ENCODE results near the gene RPLP2. TPM values are rescaled to one million over a fixed set of nuclear protein-coding genes. Genes with fewer than 3 reads are reported as not detected.

Gene RPLP2
- polyA plus RNA-seq, 1 of the 3 experiments (the other 2 are of a cell fraction) = 799 TPM

DNA sequence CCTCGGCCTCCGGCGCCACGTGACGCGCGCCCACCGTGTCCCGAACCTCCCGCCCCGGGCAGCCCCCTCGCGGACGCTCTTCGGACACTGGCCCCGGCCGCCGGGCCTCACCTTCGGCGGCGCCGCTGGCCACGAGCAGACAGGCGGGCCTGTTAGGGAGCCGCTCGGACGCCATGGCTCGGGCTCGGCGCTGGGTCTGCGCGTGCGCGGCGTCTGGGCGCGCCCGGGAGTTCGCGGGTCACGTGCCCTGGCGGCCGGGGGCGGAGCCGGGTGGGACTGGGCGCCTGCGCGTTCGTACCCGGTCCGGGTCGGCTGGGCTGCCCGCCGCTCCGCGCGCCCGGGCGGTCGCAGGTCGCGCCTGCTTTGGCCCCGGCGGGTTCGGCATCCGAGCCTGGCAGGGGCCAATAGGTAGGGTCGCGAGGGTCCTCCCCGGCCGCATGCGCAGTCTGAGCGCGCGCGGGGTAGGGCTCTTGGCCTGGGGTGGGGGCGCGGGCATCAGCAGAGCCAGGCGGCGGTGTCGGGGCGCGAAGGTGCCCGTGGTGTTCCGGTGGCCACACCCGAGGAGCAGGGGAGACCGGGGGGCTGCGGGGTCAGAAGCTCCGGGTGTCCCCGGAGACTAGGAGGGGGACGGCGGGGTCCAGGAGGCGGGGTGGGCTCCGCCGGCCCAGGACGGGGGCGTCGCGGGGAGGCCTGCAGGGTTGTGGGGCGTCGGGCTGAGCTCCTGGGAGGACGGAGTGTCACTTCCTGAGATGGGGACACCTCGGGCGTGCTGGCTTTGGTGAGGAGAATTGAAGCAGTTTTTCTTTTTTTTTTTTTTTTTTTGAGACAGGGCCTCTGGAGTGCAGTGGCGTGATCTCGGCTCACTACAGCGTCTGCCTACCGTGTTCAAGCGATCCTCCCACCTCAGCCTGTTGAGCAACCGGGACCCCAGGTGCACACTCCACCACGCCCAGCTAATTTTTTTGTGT lies 32.2 kb upstream of the RPLP2 start, which contains the start of gene GATD1:
GATD1 (minus strand) TSS at position 200 of the 968 bp plus-strand sequence; CDS start at position 175, 25 bp downstream.
- Histone ChIP-seq H3F3A (replicated peaks; ENCODE audit: insufficient read depth) (no peaks in the 10 kb centered on the region), H2AFZ (ENCODE audit: low read depth) (peak within 1 kb of the TSS; percentile 83; the same call in 1 of the 2 replicates), H3K27ac (ENCODE audit: low read depth in 2 of 2, low read length in 1 of 2) (peak within 1 kb of the TSS; percentile 22 to 83; a peak in 3 of 4 replicates), H3K27me3 (ENCODE audit: insufficient read depth) (no peaks in the 10 kb centered on the region), H4K20me1 (ENCODE audit: insufficient read depth) (peaks cover 41% of the 10 kb centered on the region), H3K9me2 (no peaks in the 10 kb centered on the region), H3K9me3 (no peaks in the 10 kb centered on the region), H3K9ac (peak within 1 kb of the TSS; percentile 87), H3K4me2 (peak within 1 kb of the TSS; percentile 98), H3K4me1 (ENCODE audit: control insufficient read depth in 1 of 2, insufficient read depth in 2 of 2, low read depth in 1 of 2, low read length in 1 of 2) (peaks cover 11 to 19% of the 10 kb centered on the region in 2 experiments; a peak in 2 of 4 replicates), H3K36me3 (replicated peaks in 1 of 2; ENCODE audit: control insufficient read depth in 1 of 2, insufficient read depth in 2 of 2, low read length in 1 of 2) (peaks cover 0 to 20% of the 10 kb centered on the region in 2 experiments), H3K79me2 (ENCODE audit: insufficient read depth) (peaks cover 67% of the 10 kb centered on the region), H3K4me3 (ENCODE audit: low read depth in 2 of 2, low read length in 1 of 2) (peak within 1 kb of the TSS; percentile 85 to 87)
- peak; percentile 100 for DNase-seq
- ChIA-PET POLR2A (interaction anchor here (0.9 to 2.8 kb wide), 5 partner anchors 9 to 79 kb away, joined by 3 to 18 read pairs (median 4); partner anchors contain the start of gene CEND1), CTCF (interaction anchor here (0.7 to 3.1 kb wide), 5 partner anchors 10 to 411 kb away, joined by 3 to 31 read pairs (median 3); partner anchors contain the start of genes DEAF1, TALDO1 and TMEM80)
- 4% methylated on average over 24 of the region's 110 CpGs for WGBS (ENCODE audit: low lambda C conversion rate)
- TF ChIP-seq EZH2phosphoT487 (IDR thresholded peaks at IDR 0.05; ENCODE audit: borderline replicate concordance, low read depth) (no peak), GATA2 (CRISPR knock-in tag; IDR thresholded peaks at IDR 0.05) (no peak), GABPA (IDR thresholded peaks at IDR 0.05; ENCODE audit: low read depth) (no peak), YY1 (IDR thresholded peaks at IDR 0.05; ENCODE audit: low read depth) (peak; percentile 60; the same call in 1 of the 2 replicates), RXRA (IDR thresholded peaks at IDR 0.05; ENCODE audit: borderline replicate concordance, low read depth) (no peak), SMC3 (IDR thresholded peaks at IDR 0.05; ENCODE audit: low read depth, low read length) (no peak), ELF1 (IDR thresholded peaks at IDR 0.05) (no peak), FOSL2 (IDR thresholded peaks at IDR 0.05; ENCODE audit: borderline replicate concordance, low read depth) (no peak), MEF2A (IDR thresholded peaks at IDR 0.05; ENCODE audit: borderline replicate concordance, low read depth) (no peak), SIN3A (IDR thresholded peaks at IDR 0.05; ENCODE audit: borderline replicate concordance, low read depth, low read length) (no peak), JUND (IDR thresholded peaks at IDR 0.05) (no peak), RCOR1 (IDR thresholded peaks at IDR 0.05; ENCODE audit: low read length) (no peak), TEAD4 (IDR thresholded peaks at IDR 0.05; ENCODE audit: borderline replicate concordance, insufficient read depth) (no peak), EP300 (IDR thresholded peaks at IDR 0.05; ENCODE audit: borderline replicate concordance in 1 of 2, low read depth in 1 of 2, low read length in 1 of 2) (no peak), TAF1 (IDR thresholded peaks at IDR 0.05; ENCODE audit: borderline replicate concordance, low read depth, low read length) (peak; percentile 62; the same call in 1 of the 2 replicates), MXI1 (IDR thresholded peaks at IDR 0.05; ENCODE audit: low read depth, low read length) (peak; percentile 73)
- TF ChIP-seq, protein P1, sequence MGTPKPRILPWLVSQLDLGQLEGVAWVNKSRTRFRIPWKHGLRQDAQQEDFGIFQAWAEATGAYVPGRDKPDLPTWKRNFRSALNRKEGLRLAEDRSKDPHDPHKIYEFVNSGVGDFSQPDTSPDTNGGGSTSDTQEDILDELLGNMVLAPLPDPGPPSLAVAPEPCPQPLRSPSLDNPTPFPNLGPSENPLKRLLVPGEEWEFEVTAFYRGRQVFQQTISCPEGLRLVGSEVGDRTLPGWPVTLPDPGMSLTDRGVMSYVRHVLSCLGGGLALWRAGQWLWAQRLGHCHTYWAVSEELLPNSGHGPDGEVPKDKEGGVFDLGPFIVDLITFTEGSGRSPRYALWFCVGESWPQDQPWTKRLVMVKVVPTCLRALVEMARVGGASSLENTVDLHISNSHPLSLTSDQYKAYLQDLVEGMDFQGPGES (IDR thresholded peaks at IDR 0.05; ENCODE audit: low read depth, low read length) = no peak
- TF ChIP-seq, protein P2, sequence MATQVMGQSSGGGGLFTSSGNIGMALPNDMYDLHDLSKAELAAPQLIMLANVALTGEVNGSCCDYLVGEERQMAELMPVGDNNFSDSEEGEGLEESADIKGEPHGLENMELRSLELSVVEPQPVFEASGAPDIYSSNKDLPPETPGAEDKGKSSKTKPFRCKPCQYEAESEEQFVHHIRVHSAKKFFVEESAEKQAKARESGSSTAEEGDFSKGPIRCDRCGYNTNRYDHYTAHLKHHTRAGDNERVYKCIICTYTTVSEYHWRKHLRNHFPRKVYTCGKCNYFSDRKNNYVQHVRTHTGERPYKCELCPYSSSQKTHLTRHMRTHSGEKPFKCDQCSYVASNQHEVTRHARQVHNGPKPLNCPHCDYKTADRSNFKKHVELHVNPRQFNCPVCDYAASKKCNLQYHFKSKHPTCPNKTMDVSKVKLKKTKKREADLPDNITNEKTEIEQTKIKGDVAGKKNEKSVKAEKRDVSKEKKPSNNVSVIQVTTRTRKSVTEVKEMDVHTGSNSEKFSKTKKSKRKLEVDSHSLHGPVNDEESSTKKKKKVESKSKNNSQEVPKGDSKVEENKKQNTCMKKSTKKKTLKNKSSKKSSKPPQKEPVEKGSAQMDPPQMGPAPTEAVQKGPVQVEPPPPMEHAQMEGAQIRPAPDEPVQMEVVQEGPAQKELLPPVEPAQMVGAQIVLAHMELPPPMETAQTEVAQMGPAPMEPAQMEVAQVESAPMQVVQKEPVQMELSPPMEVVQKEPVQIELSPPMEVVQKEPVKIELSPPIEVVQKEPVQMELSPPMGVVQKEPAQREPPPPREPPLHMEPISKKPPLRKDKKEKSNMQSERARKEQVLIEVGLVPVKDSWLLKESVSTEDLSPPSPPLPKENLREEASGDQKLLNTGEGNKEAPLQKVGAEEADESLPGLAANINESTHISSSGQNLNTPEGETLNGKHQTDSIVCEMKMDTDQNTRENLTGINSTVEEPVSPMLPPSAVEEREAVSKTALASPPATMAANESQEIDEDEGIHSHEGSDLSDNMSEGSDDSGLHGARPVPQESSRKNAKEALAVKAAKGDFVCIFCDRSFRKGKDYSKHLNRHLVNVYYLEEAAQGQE (IDR thresholded peaks at IDR 0.05; ENCODE audit: low read depth, low read length) = no peak
- TF ChIP-seq, protein P3, sequence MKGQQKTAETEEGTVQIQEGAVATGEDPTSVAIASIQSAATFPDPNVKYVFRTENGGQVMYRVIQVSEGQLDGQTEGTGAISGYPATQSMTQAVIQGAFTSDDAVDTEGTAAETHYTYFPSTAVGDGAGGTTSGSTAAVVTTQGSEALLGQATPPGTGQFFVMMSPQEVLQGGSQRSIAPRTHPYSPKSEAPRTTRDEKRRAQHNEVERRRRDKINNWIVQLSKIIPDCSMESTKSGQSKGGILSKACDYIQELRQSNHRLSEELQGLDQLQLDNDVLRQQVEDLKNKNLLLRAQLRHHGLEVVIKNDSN (IDR thresholded peaks at IDR 0.05; ENCODE audit: borderline replicate concordance, low read depth) = peak; percentile 93
- TF ChIP-seq, protein P4, sequence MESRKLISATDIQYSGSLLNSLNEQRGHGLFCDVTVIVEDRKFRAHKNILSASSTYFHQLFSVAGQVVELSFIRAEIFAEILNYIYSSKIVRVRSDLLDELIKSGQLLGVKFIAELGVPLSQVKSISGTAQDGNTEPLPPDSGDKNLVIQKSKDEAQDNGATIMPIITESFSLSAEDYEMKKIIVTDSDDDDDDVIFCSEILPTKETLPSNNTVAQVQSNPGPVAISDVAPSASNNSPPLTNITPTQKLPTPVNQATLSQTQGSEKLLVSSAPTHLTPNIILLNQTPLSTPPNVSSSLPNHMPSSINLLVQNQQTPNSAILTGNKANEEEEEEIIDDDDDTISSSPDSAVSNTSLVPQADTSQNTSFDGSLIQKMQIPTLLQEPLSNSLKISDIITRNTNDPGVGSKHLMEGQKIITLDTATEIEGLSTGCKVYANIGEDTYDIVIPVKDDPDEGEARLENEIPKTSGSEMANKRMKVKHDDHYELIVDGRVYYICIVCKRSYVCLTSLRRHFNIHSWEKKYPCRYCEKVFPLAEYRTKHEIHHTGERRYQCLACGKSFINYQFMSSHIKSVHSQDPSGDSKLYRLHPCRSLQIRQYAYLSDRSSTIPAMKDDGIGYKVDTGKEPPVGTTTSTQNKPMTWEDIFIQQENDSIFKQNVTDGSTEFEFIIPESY (IDR thresholded peaks at IDR 0.05; ENCODE audit: borderline replicate concordance, low read depth) = no peak
- TF ChIP-seq, protein P5, sequence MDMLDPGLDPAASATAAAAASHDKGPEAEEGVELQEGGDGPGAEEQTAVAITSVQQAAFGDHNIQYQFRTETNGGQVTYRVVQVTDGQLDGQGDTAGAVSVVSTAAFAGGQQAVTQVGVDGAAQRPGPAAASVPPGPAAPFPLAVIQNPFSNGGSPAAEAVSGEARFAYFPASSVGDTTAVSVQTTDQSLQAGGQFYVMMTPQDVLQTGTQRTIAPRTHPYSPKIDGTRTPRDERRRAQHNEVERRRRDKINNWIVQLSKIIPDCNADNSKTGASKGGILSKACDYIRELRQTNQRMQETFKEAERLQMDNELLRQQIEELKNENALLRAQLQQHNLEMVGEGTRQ (IDR thresholded peaks at IDR 0.05; ENCODE audit: borderline replicate concordance, low read depth, low read length) = peak; percentile 85
